HG03060 (cell line): ENCODE data around the gene IL3RA.
"Not testable (repeated sequence)": the region's sequence is repeated elsewhere in the genome, so short reads cannot be mapped to it uniquely, and the experiment has no call there.

Experiments
- ATAC-seq: cut with Tn5 transposase; IDR thresholded peaks from one replicate; pipeline ENCODE4 v1.9.1; 2021; ENCODE audit warnings: low read depth, moderate number of reproducible peaks; ENCODE audit not compliant: unreplicated experiment

IL3RA gene

GRCh38 chrX:1397001-1397400 is 60.4 kb downstream of the IL3RA start:
- no peak for ATAC-seq

GRCh38 chrX:1397441-1398270 is 61.1 kb downstream of the IL3RA start:
- no peak for ATAC-seq

GRCh38 chrX:1398431-1399340 is 62.1 kb downstream of the IL3RA start:
- no peak for ATAC-seq

GRCh38 chrX:1400049-1400448 is 63.5 kb downstream of the IL3RA start:
- ATAC-seq = no peak

- no peak for ATAC-seq
These were observed 64.3 kb downstream of the IL3RA start for GRCh38 chrX:1400742-1401471.

GRCh38 chrX:1401611-1402430 is 65.2 kb downstream of the IL3RA start:
- ATAC-seq = no peak

- no peak for ATAC-seq
These were observed 66.6 kb downstream of the IL3RA start for GRCh38 chrX:1403228-1403627.

- ATAC-seq = not testable (repeated sequence)
These were observed 67.3 kb downstream of the IL3RA start for GRCh38 chrX:1403867-1404266.

GRCh38 chrX:1405769-1406168 is 69.2 kb downstream of the IL3RA start:
- ATAC-seq = not testable (repeated sequence)

- no peak for ATAC-seq
These were observed 70.5 kb downstream of the IL3RA start for GRCh38 chrX:1407035-1407434.

GRCh38 chrX:1411326-1411725 is 74.7 kb downstream of the IL3RA start:
- no peak for ATAC-seq

GRCh38 chrX:1412551-1413161 is 76.1 kb downstream of the IL3RA start:
- no peak for ATAC-seq

- no peak for ATAC-seq
These were observed 79.8 kb downstream of the IL3RA start for GRCh38 chrX:1416327-1416784.

GRCh38 chrX:1416965-1417760 is 80.6 kb downstream of the IL3RA start:
- no peak for ATAC-seq

- no peak for ATAC-seq
These were observed 81.6 kb downstream of the IL3RA start for GRCh38 chrX:1417921-1418771.

GRCh38 chrX:1418901-1419544 is 82.4 kb downstream of the IL3RA start:
- no peak for ATAC-seq
